GM12873 (cell line): ENCODE data around the gene GUSB.

Experiments
- TF ChIP-seq, protein P1 (sequence below): IDR thresholded peaks from 2 replicates; pipeline ENCODE4 v1.5.1; 2012; ENCODE audit warnings: low read depth, mild to moderate bottlenecking, moderate library complexity, low read length, control low read depth; ENCODE audit not compliant: insufficient read depth; ENCODE audit errors: missing control alignments

Gene GUSB

GRCh38 chr7:65967361-65968155, 14.5 kb downstream of the GUSB start:
- TF ChIP-seq, protein P1, sequence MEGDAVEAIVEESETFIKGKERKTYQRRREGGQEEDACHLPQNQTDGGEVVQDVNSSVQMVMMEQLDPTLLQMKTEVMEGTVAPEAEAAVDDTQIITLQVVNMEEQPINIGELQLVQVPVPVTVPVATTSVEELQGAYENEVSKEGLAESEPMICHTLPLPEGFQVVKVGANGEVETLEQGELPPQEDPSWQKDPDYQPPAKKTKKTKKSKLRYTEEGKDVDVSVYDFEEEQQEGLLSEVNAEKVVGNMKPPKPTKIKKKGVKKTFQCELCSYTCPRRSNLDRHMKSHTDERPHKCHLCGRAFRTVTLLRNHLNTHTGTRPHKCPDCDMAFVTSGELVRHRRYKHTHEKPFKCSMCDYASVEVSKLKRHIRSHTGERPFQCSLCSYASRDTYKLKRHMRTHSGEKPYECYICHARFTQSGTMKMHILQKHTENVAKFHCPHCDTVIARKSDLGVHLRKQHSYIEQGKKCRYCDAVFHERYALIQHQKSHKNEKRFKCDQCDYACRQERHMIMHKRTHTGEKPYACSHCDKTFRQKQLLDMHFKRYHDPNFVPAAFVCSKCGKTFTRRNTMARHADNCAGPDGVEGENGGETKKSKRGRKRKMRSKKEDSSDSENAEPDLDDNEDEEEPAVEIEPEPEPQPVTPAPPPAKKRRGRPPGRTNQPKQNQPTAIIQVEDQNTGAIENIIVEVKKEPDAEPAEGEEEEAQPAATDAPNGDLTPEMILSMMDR: no peak

- TF ChIP-seq, protein P1: no peak
Observed at GRCh38 chr7:65966146-65966545, 15.9 kb downstream of the GUSB start.

- TF ChIP-seq, protein P1: no peak
Observed at GRCh38 chr7:65962033-65962432, 20.0 kb downstream of the GUSB start.

- TF ChIP-seq, protein P1: no peak
Observed at GRCh38 chr7:65960351-65961074, 21.5 kb downstream of the GUSB start.

DNA sequence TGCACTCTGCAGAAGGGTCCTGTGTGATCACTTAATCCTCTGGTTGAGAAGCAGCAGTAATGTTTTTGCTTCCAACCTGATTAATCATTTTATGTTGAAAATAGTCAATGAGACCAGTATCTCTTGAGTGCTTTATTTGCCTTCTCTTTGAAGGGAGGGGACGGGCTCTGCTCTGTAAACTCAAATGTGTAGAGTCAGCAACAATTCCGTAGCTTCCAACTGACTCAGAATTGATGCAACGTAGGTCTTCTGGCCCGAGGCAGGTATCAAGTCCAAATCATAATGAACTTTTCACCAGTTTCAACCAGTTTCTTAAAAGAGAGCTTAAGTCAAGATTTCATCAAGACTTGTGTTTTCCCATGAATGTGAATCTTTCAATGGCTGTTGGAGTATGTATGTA, 26.3 kb downstream of the GUSB start:
- TF ChIP-seq, protein P1: no peak

DNA sequence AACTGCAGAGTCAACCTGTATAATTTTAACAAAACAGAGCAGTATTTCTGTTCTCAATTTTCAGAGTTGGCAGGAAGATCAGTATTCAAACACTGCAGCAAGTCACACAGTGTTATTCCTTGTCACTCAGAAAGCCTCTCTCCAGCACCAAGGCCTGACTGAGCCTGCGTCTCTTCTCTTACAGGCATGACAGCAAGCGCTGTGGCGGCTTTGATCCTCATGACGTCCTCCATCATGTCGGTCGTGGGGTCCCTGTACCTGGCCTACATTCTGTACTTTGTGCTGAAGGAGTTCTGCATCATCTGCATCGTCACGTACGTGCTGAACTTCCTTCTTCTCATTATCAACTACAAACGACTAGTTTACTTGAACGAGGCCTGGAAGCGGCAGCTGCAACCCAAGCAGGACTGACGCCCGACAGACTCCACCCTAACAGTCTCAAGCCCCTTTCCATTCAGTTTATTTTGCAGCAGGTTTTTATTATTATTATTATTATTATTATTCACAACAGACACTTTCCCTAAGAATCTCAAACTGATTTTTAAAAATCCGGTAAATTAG, 28.0 kb downstream of the GUSB start:
- TF ChIP-seq, protein P1: no peak
